Skeletal muscle cell (primary cell): ENCODE data around the gene CDK5RAP2.
A peak's percentile ranks its signal among the peaks of the same experiment; 100 is the strongest.

Experiments used
- DNase-seq: peaks from one replicate; pipeline ENCODE4 v3.0.0-alpha.2; 2010; ENCODE audit warnings: low read depth
- H3K4me3 ChIP-seq: 2 replicates; pipeline ENCODE4 v1.5.1; 2011; ENCODE audit warnings: low read depth, mild to moderate bottlenecking, control low read depth, low read length, moderate library complexity

The CDK5RAP2 gene

DNA sequence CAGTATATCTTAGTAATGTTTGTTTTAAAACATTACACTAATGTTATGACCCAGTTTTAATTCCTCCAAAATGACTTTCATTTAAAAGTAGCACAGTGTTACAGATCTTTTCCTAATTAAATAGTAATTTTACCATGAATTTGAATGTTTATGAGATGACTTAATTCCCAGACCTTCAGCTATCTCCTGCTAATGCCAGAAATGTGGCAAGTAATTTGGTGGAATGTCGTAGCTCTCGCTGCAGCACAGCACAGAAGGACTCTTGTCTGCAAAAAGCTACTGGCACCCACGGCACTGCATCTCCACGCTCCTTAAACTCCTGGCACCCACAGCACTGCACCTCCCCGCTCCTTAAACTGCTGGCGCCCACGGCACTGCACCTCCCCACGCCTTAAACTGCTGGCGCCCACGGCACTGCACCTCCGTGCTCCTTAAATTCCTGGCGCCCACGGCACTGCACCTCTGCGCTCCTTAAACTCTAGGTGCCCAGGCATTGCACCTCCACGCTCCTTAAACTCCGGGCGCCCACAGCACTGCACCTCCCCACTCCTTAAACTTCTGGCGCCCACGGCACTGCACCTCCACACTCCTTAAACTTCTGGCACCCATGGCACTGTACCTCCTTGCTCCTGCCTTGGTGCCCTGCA, 163.1 kb downstream of the CDK5RAP2 start:
- no peak for DNase-seq
- no peak overlapping the region for H3K4me3 ChIP-seq

DNA sequence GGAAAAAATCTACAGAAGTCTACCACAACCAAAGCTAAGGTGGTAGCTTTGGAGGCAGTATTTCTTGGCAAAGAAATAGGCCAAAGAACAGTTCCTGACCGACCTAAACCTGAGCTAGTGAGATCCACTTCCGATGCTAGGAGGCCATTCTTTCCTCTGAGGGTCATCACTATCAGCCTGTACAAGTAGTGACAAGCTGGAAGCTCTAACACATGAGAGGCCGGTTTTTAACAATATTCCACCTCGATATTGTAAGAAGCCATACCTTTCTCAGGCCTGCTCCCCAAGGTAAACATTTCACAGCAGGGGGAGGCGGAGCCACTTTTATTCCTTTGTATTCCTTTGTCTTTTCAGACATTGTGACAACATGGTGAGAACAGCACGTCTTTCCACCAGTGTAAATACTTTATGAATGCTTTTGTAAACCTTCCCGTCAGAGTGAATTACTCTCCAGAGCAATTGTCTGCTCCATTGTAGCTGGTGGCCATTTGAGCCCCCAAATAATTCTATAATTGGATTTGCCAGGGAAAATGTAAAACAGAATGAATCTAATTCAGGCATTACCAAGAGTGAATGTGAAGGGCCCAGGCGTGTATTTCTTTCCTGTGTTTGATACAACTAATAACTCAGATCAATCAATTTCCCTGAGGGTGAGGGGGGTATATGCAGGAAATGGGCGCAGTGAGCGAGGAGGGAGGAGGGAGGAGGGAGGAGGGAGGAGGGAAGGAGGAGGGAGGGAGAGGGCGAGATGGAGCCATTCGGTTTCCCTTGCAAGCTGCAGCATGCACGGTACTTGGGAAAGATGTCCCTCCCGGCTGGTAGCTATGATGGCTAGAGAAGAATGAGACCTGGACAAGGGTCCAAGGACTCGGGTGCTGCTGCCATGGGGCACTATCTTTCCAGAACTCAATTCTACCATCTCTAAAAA, 166.6 kb downstream of the CDK5RAP2 start:
- DNase-seq, result no peak
- H3K4me3 ChIP-seq, result no peak overlapping the region

DNA sequence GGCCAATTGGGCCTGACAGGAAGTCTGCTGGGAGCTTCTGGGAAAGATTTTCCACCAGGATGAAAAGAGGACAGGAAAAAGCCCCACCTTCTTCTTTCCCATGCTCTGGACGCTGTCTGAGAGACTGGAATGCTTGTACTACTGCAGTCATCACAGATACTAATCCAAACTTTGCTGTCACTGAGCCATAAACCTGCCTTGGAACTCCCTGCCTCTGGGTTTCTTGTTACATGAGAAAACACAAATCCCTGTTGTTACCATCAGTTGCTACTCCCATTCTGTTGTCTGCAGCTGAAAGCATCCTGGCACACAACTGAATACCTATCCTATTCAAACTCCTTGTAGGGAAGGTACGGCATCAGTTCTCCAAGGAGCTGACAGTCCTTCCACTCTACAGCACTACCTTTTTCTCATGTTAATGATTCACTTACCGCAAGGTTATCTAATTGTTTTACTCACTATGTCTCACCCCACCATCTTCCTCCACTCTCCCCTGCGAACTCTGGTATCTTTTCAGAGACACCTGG, 167.5 kb downstream of the CDK5RAP2 start:
- peak; percentile 69 for DNase-seq
- no peak overlapping the region for H3K4me3 ChIP-seq

DNA sequence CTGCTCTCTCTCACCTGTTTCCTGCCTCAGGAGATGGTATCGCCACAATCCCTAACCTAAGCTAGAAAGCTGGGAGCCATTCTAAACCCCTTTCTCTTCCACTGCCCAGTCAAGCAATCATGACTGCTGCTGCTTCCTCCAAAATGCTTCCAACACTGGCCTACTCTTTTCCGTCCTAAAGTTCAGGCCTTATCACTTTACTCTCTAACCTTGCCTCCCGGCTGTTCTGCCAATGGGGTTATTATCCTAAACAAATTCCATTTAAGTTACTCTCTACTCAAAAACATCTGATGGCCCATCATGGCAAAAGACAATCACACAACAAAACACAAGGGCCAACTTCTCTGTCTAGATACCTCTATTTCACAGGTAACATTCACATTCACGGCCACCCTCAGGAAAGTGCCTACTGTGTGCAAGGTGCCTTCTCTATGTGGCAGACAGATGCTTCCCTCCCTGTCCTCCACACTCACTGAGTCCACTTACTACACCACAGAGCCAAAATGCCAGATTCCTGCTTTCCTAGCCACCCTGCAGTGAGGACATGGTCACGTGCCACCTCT, 168.0 kb downstream of the CDK5RAP2 start:
- DNase-seq, result no peak
- no peak overlapping the region for H3K4me3 ChIP-seq

DNA sequence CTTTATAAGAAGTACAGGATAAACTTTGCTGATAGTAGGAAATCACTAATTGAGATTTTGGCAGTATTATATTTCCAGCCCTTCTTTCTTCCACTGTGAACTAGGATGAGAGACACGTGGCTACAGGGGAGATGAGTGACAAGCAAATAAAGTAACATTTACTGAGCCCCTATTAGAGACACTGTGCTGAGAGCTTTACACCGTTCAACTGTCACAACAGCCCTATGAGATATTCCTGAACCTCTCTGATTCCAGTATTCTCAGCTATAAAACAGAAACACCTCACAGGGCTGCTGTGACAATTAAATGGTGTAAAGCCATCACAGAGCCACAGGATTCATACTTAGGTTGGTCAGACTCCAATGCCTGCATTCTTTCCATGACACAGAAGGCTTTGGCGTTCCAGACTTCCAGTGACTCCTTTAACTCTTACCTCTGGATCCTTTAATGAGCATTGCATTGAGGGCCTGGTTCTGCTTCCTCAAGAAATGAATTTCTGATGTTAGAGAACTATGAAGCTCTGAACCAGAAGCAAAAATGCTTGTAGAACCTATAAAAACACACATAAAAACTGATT, 169.0 kb downstream of the CDK5RAP2 start:
- no peak overlapping the region for H3K4me3 ChIP-seq
- DNase-seq, result no peak

DNA sequence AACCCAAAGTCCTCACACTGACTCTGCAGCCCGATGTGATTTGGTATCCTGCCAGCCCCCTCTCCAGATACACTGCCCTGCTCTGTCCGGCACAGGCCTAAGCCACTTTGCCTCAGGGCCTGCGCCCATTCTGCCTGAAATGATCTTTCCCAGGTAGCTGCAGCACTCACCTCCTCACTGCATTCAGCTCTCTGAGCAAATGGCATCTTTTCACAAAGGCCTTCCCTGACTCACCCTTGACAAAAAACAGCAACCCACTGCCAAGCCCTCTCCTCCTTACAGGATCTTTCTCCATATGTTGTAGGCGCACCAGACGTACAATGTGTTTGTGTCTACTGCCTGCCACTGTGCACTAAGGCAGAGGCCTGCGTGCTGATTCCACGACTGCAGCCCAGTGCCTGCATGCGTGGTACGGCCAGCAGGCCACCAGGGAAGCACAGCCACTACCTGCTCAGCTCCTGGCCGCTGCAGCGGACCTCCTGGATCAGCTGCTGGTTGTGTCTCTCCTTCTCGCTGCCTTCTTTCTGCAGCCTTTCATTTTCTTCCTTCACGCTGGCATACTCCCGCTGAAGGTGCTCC, 171.2 kb downstream of the CDK5RAP2 start:
- H3K4me3 ChIP-seq, result no peak overlapping the region
- no peak for DNase-seq

DNA sequence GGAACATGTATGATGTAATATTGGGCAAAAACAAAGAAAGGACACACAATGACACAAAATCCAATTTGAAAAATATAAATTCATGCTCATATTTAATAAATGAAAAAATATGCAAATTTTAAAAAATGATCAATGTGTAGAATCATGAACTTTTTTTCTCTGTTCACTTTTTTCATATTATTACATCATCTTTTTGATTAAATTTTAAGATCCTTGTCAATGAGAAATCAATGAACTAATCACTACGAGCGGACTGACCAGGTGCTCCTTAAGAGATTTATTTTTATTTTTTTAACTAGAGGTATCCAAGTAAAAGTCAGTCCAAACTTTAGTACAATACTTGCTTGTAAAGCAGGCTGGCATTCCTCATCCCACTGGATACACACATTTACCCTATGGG, 174.1 kb downstream of the CDK5RAP2 start:
- no peak for DNase-seq
- H3K4me3 ChIP-seq, result no peak overlapping the region

DNA sequence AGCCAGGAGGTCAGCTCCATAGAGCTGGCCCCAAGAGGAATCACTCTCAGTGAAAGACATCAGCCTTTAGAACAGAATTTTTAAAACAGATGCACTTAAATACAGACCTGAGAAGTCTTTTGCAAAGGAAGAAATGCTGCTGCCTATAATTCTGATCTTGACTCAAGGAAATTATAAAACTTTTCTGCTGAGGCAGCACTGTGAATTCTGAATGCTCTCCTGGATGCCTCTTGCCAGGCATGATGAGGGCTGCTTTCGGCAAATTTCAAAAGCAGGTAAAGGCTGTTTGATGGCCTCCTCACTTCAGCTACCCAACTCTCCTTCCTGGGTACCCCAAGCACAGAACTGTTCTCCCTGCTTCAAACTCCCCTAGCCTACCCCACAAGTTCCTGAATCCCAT, 174.8 kb downstream of the CDK5RAP2 start:
- DNase-seq, result no peak
- no peak overlapping the region for H3K4me3 ChIP-seq

DNA sequence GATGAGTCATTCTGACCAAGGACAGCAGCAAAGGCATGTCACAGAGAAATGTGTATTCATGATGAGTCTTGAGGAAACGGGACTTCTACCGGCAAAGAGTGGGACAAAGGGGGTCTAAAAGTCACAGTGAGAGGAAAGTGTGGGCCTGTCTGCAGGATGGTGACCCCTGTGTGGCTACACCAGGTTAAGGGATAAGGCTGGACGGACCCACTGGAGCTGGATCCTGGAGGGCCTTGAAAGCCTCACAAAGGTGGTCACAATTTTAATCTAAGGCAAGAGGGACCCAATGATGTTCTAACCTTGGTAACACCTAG, 176.5 kb downstream of the CDK5RAP2 start:
- no peak for DNase-seq
- H3K4me3 ChIP-seq, result no peak overlapping the region

DNA sequence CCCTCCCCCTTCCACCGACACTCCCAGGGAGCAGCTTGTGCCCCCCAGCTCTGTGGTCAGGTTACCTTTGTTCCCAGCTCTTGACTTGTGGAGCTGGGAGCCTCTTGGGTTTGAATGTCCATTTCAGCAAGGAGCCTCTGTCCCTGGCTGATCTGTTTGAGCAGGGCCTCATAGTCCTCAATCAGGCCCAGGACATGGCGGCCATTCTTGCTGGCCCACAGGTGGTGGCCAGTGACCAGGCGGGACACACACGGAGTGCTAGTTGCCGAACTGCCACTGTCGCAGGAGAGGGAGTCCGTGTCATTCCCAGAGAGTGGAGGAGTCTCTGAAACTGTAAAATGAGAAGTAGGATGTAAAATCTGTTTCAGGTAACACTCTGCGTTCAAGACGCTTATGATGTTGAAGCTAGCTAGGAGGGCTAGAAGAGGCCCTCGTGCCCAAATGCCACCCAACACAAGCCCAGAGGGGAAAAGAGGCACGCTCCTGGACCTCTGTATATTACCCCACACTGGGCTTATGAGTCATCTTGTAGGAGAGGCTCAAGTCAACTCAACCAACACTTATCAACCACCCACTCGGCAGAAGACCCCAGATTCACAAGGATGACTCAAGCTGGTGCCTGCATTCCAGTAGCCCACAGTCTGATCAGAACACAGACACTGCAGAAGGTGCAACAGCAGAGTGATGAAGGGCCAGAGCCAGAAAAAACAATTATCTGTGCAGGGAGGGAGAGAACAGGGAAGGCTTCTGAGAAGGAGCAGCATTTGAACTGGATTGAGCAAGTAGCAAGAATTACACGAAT, 177.0 kb downstream of the CDK5RAP2 start:
- DNase-seq, result peak; percentile 99
- no peak overlapping the region for H3K4me3 ChIP-seq

DNA sequence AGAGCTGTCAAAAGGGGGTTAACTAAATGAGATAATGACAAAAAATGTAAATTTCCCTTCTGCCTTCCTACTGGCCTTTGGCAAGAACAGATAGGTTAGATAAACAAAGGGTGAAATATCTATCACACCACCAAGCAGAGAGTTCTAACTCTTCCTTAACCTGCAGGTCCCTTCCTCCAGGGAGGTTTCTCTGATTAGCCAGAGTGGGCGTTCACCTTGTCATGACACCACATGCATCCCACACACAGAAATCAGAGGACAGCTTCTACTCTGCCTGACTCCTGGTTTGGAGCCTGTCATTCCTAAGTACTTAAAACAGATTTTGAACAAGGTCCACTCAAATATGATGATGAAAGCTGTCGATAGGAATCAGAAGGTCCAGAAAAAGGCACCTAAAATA, 180.0 kb downstream of the CDK5RAP2 start:
- no peak for DNase-seq
- H3K4me3 ChIP-seq, result no peak overlapping the region

DNA sequence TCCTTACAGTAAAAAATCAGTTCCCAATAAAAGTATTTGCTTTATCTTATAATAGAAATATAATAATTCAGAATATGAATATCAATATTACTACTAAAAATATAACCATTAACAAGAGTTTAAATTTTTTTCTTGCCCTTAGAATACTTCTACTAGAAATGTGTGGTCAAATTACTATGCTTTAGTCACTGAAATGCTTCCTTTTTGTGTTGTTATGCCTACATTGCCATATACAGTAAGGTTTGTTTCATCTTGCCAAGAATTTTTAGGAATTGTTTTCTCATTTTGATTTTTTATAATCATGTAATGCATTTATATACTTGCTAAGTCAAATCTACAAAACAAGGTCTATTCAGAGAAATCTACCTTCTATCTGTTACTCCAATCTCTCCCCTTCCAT, 181.7 kb downstream of the CDK5RAP2 start:
- no peak for DNase-seq
- H3K4me3 ChIP-seq, result no peak overlapping the region

DNA sequence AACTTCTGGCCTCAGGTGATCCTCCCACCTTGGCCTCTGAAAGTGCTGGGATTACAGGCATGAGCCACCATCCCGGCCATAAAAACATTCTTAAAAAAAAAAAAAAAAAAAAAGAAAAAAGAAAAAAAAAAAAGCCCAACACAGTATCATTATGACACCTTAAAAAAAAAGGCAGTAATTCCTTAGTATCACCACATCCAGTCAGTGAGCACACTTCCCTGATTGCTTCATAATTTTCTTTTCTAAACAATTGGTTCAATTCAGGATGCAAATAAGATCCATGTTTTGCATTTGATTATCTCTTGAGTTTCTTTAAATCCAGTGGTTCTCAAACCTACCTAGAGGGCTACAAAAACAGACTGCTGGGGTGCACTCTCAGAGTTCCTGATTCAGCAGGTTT, 182.5 kb downstream of the CDK5RAP2 start:
- DNase-seq, result no peak
- H3K4me3 ChIP-seq, result no peak overlapping the region

DNA sequence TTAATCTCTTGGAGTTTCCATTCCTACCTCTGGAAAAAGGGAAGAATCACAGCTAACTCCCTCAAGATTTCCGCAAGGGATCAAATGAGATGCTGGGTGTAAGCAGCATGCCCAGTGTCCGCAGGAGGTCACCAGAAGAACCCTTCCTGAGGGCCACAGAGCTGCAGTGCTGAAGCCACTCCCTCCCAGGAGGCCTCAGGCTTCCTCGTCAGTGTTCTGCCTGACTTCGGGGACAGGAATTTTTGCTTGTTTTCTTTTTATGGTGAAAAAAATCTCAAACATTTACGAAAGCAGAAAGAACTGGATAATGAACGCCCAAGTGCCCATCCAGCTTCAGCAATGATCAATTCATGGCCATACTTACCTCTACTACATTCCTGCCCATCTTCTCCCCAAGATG, 183.0 kb downstream of the CDK5RAP2 start:
- H3K4me3 ChIP-seq, result no peak overlapping the region
- no peak for DNase-seq

DNA sequence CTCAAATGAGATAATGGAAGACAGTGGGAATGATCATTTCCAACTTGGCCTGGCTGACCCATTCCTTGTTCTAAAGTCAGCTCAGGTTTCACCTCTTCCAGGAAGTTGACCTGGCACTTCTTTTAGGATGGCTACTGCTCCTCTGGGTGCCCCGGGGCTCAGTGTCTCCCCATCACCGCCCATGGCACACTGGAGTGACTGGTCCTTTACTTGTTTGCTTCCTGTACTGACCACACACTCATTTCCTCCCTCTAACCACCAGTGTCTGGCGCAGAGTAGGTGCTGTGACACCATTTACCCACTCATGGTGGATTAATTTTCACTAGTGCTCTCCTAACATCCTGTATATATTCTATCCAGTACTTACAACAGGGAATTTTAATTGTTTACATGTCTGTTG, 183.5 kb downstream of the CDK5RAP2 start:
- H3K4me3 ChIP-seq, result no peak overlapping the region
- no peak for DNase-seq

DNA sequence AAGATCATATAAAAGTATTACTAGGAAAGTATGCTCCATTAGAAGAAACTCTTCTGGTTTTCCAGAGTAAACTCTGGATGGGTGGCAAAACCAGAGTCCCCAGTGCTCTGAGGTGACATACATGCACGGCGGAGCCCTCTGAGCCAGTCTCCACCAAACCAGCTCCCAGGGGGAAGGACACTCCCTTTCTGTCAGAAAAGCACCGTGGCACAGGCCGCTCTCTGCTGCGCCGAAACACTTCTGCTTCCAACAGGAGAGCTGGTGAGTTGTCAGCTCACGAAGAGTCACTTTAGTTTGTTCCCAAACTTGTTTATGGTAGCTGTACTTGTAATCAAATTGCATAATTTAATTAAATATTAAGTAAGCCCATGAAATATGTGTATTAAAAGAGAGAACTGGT, 184.6 kb downstream of the CDK5RAP2 start:
- no peak for DNase-seq
- no peak overlapping the region for H3K4me3 ChIP-seq

DNA sequence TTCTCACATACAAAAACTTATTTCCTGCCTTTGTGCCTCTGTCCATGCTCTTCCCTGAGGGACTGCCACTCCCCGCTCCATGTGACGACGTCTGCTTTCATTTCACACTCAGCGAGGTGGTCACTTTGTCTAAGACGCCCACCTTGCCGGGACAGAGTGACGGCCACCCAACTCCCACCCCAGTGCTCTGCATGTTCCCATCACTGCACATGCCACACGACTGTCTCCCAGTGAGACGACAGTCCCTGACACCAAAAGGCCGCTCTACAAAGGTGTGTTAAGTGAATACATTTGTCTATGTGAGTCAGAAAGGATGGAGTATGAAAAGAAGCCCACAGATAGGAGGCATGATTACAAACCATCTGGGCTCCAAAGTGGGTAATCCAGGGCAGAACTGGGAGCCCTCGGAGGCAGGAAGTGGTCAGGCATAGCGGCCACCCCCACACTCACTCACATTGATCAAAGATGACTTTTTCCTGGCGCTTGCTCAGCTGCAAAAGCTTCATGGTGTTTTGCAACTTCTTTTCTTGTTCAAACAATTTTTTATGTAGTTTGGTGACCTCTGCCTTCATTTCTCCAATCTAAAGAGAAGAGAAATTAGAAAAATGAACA, 185.8 kb downstream of the CDK5RAP2 start:
- H3K4me3 ChIP-seq, result no peak overlapping the region
- peak; percentile 93 for DNase-seq

DNA sequence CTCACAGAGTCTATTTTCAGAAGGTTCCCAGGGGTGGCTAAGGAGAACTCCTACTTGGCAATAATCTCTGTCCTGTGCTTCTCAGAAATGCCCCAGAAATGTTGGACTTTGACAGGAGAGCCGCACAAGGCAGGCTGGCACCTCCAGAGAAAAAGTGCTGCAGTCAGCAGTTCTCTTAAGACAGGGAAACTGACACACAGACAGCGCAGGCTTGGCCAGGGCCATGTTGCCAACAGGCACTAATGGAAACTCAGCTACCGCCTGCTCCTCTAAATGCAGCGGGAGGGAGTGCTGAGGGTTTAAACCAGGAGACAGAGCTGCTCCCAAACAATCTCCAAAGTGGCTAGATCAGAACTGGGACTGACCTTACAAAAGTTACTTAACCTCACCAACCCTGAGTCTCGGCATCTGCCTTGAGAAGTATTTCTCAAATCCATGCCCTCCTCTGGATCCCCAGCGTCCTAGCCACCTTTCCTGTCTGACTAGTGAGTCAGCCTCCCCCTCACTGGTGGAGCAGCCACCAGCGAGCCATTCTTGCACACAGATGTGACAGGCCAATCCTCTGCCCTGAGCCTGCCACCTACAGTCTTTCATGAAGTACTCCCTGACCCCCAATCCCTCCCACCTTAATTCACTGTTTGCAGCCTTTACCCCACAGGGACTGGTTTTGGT, 186.4 kb downstream of the CDK5RAP2 start:
- H3K4me3 ChIP-seq, result no peak overlapping the region
- no peak for DNase-seq
